Spleen (tissue), 11 donors: ENCODE data around the gene SERPINB12. TPM values are rescaled to one million over a fixed set of nuclear protein-coding genes. Genes with fewer than 3 reads are reported as not detected.

ENCODE experiments used
- DNase-seq: peaks from one replicate; pipeline ENCODE4 v3.0.0-alpha.2; 2020
- H3K27ac ChIP-seq, 8 donors: fragments of 200-600 bp; sonication (generic) in 7 of 8; 1 replicate in 4 of 8; 2 replicates in 4 of 8; pipeline versions ENCODE4 v1.5.0 to v1.8.0; 2016 to 2021; ENCODE audit warnings: inconsistent platforms in 4 of 8, mild to moderate bottlenecking in 4 of 8, moderate library complexity in 1 of 8
- H3K27me3 ChIP-seq, 7 donors: fragments of 200-600 bp; sonication (generic) in 6 of 7; replicated peaks in 1 of 7; 1 replicate in 4 of 7; 2 replicates in 3 of 7; pipeline versions ENCODE4 v1.5.0 to v1.8.0; 2016 to 2021; ENCODE audit warnings: inconsistent platforms in 3 of 7, mild to moderate bottlenecking in 1 of 7
- H3K36me3 ChIP-seq, 6 donors: fragments of 200-600 bp; sonication (generic) in 5 of 6; 1 replicate in 4 of 6; 2 replicates in 2 of 6; pipeline versions ENCODE4 v1.5.0 to v1.8.0; 2016 to 2021; ENCODE audit warnings: inconsistent platforms in 2 of 6
- H3K4me1 ChIP-seq, 6 donors: fragments of 200-600 bp; sonication (generic) in 5 of 6; 1 replicate in 3 of 6; 2 replicates in 3 of 6; pipeline versions ENCODE4 v1.5.0 to v1.8.0; 2016 to 2021; ENCODE audit warnings: inconsistent platforms in 3 of 6
- H3K4me3 ChIP-seq, 8 donors: fragments of 200-600 bp; sonication (generic) in 7 of 8; 1 replicate in 4 of 8; 2 replicates in 4 of 8; pipeline versions ENCODE4 v1.5.0 to v1.8.0; 2016 to 2021; ENCODE audit warnings: inconsistent platforms in 4 of 8, mild to moderate bottlenecking in 4 of 8, moderate library complexity in 2 of 8
- H3K9me3 ChIP-seq, 8 donors: fragments of 200-600 bp; sonication (generic) in 7 of 8; 1 replicate in 4 of 8; 2 replicates in 4 of 8; pipeline versions ENCODE4 v1.5.0 to v1.8.0; 2016 to 2021; ENCODE audit warnings: inconsistent platforms in 4 of 8
- POLR2A ChIP-seq, 3 donors: fragments of 450-650 bp; IDR thresholded peaks; one replicate each; pipeline ENCODE4 v1.5.1; 2017; ENCODE audit warnings: antibody characterized with exemption in 3 of 3, mild to moderate bottlenecking in 1 of 3
- POLR2AphosphoS5 ChIP-seq, 3 donors: sonication (generic); formaldehyde crosslinking; IDR thresholded peaks; one replicate each; pipeline ENCODE4 v1.5.1; 2017; ENCODE audit warnings: antibody characterized with exemption in 3 of 3
- WGBS, 5 donors: extraction: QIAGEN DNeasy Blood & Tissue Kit in 3 of 5; methylation state at CpG; one replicate each; pipeline versions ENCODE4 v1.1.5 to v1.1.7; 2013 to 2018; 5-methylcytosine and 5-hydroxymethylcytosine counted together
- intact Hi-C: fragments of 100-400 bp; cut with DNase I; formaldehyde crosslinking; loops from one replicate; pipeline ENCODE4 v1.15.0; 2023; ENCODE audit warnings: low total_unique reads
- polyA plus RNA-seq, 3 donors: library from polyadenylated mRNA; stranded (reverse); fragments of 200-250 nt; gene quantifications; one replicate each; pipeline ENCODE4 v1.2.1, GENCODE V29; 2013
- total RNA-seq, 7 donors: library from RNA; depleted of rRNA in 3 of 7; stranded (reverse); fragments of >200 nt in 3 of 7; fragmentation: NEBNext Ultra II Directional in 4 of 7; extraction: Animal tissue kit (Norgen Biotek cat#: 25700) in 4 of 7; gene quantifications; one replicate each; pipeline versions ENCODE4 v1.1.0 to v1.2.1, GENCODE V29; 2016 to 2021
- TF ChIP-seq, protein P1 (sequence below), 11 experiments: fragments of 200-600 bp in 7 of 11; fragments of 450-650 bp in 4 of 11; sonication (generic) in 4 of 11; IDR thresholded peaks in 8 of 11; conservative IDR thresholded peaks in 3 of 11; 1 replicate in 7 of 11; 2 replicates in 4 of 11; pipeline versions ENCODE4 v1.4.0 to v1.8.0; 2016 to 2021; ENCODE audit warnings: antibody characterized with exemption in 11 of 11, inconsistent platforms in 4 of 11, mild to moderate bottlenecking in 1 of 11
- donor health status: healthy with polysubstance abuse.
- donor health status: DM: no; HTN: no; CAD: no; lungs with moderate emphysema.
- donor health status: DM: no; HTN: no; CAD: no.
- donor health status: Bipolar disorder and iron deficiency.
- donor health status: healthy.
- donor health status: DM: no; HTN: no; CAD: no.
- donor health status: DM: yes; HTN: yes; CAD: no.

SERPINB12 gene
- total and polyA plus RNA-seq, 10 donors: not detected

DNA sequence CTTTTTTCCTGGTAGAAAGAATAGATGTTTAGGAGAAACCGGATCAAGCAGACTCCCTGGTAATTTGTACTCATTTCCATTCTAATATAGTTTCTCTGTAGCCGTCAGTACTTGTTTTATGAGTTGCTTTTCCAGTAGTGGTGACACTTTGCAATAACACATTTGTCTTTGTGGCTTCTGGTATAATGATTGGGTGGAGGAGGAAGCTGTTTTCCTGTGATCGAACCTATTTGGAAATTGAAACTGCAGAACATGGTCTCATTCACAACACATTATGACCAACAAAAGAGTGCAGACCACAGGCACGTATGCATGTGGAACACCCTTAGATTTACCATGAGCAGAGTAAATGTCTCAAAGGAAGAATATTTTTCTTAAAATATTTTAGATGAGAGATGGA lies 7.6 kb upstream of the SERPINB12 start:
- DNase-seq: no peak
- H3K36me3 ChIP-seq: no peaks in the 10 kb centered on the region

DNA sequence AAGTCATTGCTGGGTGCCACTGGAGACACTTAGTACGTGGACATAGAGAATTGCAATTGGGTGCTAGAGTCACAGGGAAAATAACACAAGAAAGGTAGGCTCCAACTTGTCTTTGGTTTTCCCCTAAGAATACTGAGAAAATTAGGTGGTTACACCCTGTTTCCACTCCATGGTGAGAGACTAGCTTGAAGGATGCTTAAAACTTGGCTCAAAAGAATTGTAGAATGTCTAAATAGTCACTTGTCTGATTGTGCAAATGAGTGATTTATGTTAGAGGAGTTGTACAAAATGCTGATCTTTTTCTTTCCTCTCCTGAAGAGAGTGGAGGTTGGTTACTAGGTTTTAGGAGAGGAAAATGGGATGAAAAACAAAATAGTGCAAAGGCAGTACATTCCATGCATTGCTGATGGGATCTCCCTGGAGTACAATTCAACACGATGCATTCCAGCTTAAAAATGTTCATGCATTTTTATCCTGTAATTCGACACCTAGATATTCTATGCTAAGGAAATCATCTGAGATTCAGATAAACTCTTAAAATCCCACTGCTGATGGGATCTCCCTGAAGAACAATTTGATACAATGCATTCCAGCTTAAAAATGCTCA lies 2.2 kb upstream of the SERPINB12 start:
- H3K36me3 ChIP-seq: no peaks in the 10 kb centered on the region
- no peaks in the 10 kb centered on the region for H3K4me1 ChIP-seq
- DNase-seq: no peak
- H3K4me3 ChIP-seq: no peak overlapping the region
- no peaks in the 10 kb centered on the region for H3K9me3 ChIP-seq
- TF ChIP-seq POLR2A (IDR thresholded peaks at IDR 0.05) (no peak), POLR2AphosphoS5 (IDR thresholded peaks at IDR 0.05) (no peak)
- TF ChIP-seq, protein P1, sequence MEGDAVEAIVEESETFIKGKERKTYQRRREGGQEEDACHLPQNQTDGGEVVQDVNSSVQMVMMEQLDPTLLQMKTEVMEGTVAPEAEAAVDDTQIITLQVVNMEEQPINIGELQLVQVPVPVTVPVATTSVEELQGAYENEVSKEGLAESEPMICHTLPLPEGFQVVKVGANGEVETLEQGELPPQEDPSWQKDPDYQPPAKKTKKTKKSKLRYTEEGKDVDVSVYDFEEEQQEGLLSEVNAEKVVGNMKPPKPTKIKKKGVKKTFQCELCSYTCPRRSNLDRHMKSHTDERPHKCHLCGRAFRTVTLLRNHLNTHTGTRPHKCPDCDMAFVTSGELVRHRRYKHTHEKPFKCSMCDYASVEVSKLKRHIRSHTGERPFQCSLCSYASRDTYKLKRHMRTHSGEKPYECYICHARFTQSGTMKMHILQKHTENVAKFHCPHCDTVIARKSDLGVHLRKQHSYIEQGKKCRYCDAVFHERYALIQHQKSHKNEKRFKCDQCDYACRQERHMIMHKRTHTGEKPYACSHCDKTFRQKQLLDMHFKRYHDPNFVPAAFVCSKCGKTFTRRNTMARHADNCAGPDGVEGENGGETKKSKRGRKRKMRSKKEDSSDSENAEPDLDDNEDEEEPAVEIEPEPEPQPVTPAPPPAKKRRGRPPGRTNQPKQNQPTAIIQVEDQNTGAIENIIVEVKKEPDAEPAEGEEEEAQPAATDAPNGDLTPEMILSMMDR (IDR thresholded peaks at IDR 0.05 in 8 of 11, conservative IDR thresholded peaks at IDR 0.05 in 3 of 11): no peak
- H3K27ac ChIP-seq: no peak overlapping the region
- H3K27me3 ChIP-seq: no peaks in the 10 kb centered on the region
- intact Hi-C loops: no loop called here
- 66 to 87% (median 74%) methylated on average over 3 of the region's 3 CpGs for WGBS, 5 donors

More for the DNA sequence above, 7.6 kb upstream of the SERPINB12 start:
- intact Hi-C loops: no loop called here
- Histone ChIP-seq H3K27ac (no peak overlapping the region), H3K9me3 (no peaks in the 10 kb centered on the region), H3K4me1 (no peaks in the 10 kb centered on the region), H3K4me3 (no peak overlapping the region), H3K27me3 (no peaks in the 10 kb centered on the region)
- WGBS, 5 donors: 26 to 47% (median 27%) methylated on average over 4 of the region's 4 CpGs
- no peak for TF ChIP-seq POLR2A (IDR thresholded peaks at IDR 0.05)
- TF ChIP-seq, protein P1 (IDR thresholded peaks at IDR 0.05 in 8 of 11, conservative IDR thresholded peaks at IDR 0.05 in 3 of 11): no peak

DNA sequence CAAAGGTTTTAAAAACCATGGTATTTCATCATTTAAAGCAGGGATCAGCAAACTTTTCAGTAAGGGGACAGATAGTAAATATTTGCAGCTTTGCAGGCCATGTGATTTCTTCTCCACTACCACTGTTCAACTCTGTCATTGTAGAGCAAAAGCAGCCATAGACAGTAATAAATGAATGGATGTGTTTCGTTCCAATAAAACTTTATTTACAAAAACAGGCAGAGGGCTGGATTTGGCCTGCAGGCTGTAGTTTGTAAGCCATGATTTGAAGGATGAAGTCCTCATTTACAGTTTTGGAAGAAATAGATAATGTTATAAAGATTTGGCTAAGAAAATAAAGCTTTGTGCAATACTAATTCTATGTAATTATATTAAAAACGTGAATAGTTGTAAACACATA lies 1.8 kb downstream of the SERPINB12 start:
- TF ChIP-seq, protein P1 (IDR thresholded peaks at IDR 0.05 in 8 of 11, conservative IDR thresholded peaks at IDR 0.05 in 3 of 11): no peak
- no peak for TF ChIP-seq POLR2AphosphoS5 (IDR thresholded peaks at IDR 0.05)
- no peak for TF ChIP-seq POLR2A (IDR thresholded peaks at IDR 0.05)
- H3K4me3 ChIP-seq: no peak overlapping the region
- no peaks in the 10 kb centered on the region for H3K4me1 ChIP-seq
- WGBS, 5 donors: 78 to 91% (median 86%) methylated on average over 2 of the region's 2 CpGs
- H3K27me3 ChIP-seq: no peaks in the 10 kb centered on the region
- H3K9me3 ChIP-seq: no peaks in the 10 kb centered on the region
- no peak for DNase-seq
- no peaks in the 10 kb centered on the region for H3K36me3 ChIP-seq
- no peak overlapping the region for H3K27ac ChIP-seq
- intact Hi-C loops: no loop called here

DNA sequence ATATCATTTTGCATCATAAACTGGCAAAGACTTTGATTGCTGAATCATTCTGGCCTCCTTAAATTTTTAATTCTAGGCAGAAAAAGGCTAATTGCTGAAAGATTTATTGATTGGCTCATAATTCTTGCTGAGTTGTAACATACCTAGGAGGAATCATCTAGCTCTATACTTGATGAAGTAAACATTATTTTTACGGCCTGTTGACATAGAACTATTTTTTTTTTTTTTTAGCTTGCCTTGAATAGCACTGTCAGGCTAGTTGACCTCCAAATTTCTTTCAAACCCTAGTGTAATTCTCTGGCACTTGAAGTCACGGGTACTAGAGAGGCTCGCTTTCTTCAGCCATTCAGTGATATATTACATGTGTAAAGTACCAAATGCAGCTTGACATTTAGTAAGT lies 2.8 kb downstream of the SERPINB12 start:
- Histone ChIP-seq H3K27me3 (no peaks in the 10 kb centered on the region), H3K36me3 (no peaks in the 10 kb centered on the region), H3K27ac (no peak overlapping the region), H3K4me3 (no peak overlapping the region), H3K9me3 (no peaks in the 10 kb centered on the region), H3K4me1 (no peaks in the 10 kb centered on the region)
- intact Hi-C loops: no loop called here
- 79 to 88% (median 85%) methylated on average over 3 of the region's 3 CpGs for WGBS, 5 donors
- TF ChIP-seq, protein P1 (IDR thresholded peaks at IDR 0.05 in 8 of 11, conservative IDR thresholded peaks at IDR 0.05 in 3 of 11): no peak
- TF ChIP-seq POLR2A (IDR thresholded peaks at IDR 0.05) (no peak), POLR2AphosphoS5 (IDR thresholded peaks at IDR 0.05) (no peak)
- no peak for DNase-seq
